Peyer's patch (tissue), 4 donors: ENCODE measurements around the gene CD177. TPM values are rescaled to one million over a fixed set of nuclear protein-coding genes. Genes with fewer than 3 reads are reported as not detected.

Experiments used
- DNase-seq, 3 donors: peaks; one replicate each; pipeline ENCODE4 v3.0.0-alpha.2; 2017 to 2019
- H3K27ac ChIP-seq, 4 donors: fragments of 200-600 bp; sonication (generic); one replicate each; pipeline ENCODE4 v1.5.1; 2016 to 2019
- H3K27me3 ChIP-seq, 2 donors: fragments of 200-600 bp; sonication (generic); one replicate each; pipeline ENCODE4 v1.5.1; 2019
- H3K36me3 ChIP-seq, 3 donors: fragments of 200-600 bp; sonication (generic); one replicate each; pipeline ENCODE4 v1.5.1; 2016 to 2019
- H3K4me1 ChIP-seq, 4 donors: fragments of 200-600 bp; sonication (generic); one replicate each; pipeline ENCODE4 v1.5.1; 2016 to 2019
- H3K4me3 ChIP-seq, 4 donors: fragments of 200-600 bp; sonication (generic); 1 replicate in 3 of 4; 2 replicates in 1 of 4; pipeline ENCODE4 v1.5.1; 2016 to 2019; ENCODE audit warnings: mild to moderate bottlenecking in 1 of 4
- H3K9me3 ChIP-seq, 4 donors: fragments of 200-600 bp; sonication (generic); one replicate each; pipeline ENCODE4 v1.5.1; 2016 to 2019; ENCODE audit warnings: mild to moderate bottlenecking in 1 of 4
- CTCF ChIP-seq, 6 experiments: fragments of 450-650 bp in 4 of 6; fragments of 200-600 bp in 2 of 6; sonication (generic) in 1 of 6; IDR thresholded peaks; one replicate each; pipeline ENCODE4 v1.5.1; 2017 to 2019; ENCODE audit warnings: antibody characterized with exemption in 6 of 6, mild to moderate bottlenecking in 3 of 6, moderate library complexity in 1 of 6
- POLR2A ChIP-seq, 2 donors: fragments of 450-650 bp; IDR thresholded peaks; one replicate each; pipeline ENCODE4 v1.5.1; 2017; ENCODE audit warnings: antibody characterized with exemption in 2 of 2, mild to moderate bottlenecking in 2 of 2, moderate library complexity in 2 of 2
- total RNA-seq, 4 donors: library from RNA; depleted of rRNA; stranded (reverse); fragments of >200 nt; gene quantifications; one replicate each; pipeline ENCODE4 v1.1.0, GENCODE V29; 2016

CD177 gene
- total RNA-seq = not detected

- TF ChIP-seq CTCF (IDR thresholded peaks at IDR 0.05) = no peak
- TF ChIP-seq POLR2A (IDR thresholded peaks at IDR 0.05) = no peak
- H3K9me3 ChIP-seq = no peaks in the 10 kb centered on the region
- H3K4me1 ChIP-seq = no peaks in the 10 kb centered on the region
- no peak within 1 kb of the TSS for H3K4me3 ChIP-seq
- H3K27me3 ChIP-seq = no peaks in the 10 kb centered on the region
- H3K27ac ChIP-seq = no peak within 1 kb of the TSS
- no peak for DNase-seq
- H3K36me3 ChIP-seq = no peaks in the 10 kb centered on the region
Observed at GRCh38 chr19:43353606-43354304, at the start of gene CD177. CD177 (plus strand) TSS chr19:43353686; CDS start chr19:43353715, 29 bp downstream.

GRCh38 chr19:43305642-43306041 is 47.8 kb upstream of the CD177 start:
- H3K4me1 ChIP-seq = no peaks in the 10 kb centered on the region
- no peak overlapping the region for H3K4me3 ChIP-seq
- H3K27me3 ChIP-seq = no peaks in the 10 kb centered on the region
- H3K9me3 ChIP-seq = no peaks in the 10 kb centered on the region
- no peaks in the 10 kb centered on the region for H3K36me3 ChIP-seq
- TF ChIP-seq CTCF (IDR thresholded peaks at IDR 0.05) (no peak), POLR2A (IDR thresholded peaks at IDR 0.05) (no peak)
- H3K27ac ChIP-seq = no peak overlapping the region
- no peak for DNase-seq

GRCh38 chr19:43306097-43306496 is 47.4 kb upstream of the CD177 start:
- Histone ChIP-seq H3K4me1 (no peaks in the 10 kb centered on the region), H3K9me3 (no peaks in the 10 kb centered on the region), H3K4me3 (no peak overlapping the region), H3K36me3 (no peaks in the 10 kb centered on the region), H3K27ac (no peak overlapping the region), H3K27me3 (no peaks in the 10 kb centered on the region)
- no peak for TF ChIP-seq POLR2A (IDR thresholded peaks at IDR 0.05)
- no peak for TF ChIP-seq CTCF (IDR thresholded peaks at IDR 0.05)
- DNase-seq = no peak

GRCh38 chr19:43308244-43308815 is 45.2 kb upstream of the CD177 start:
- TF ChIP-seq CTCF (IDR thresholded peaks at IDR 0.05) = no peak
- TF ChIP-seq POLR2A (IDR thresholded peaks at IDR 0.05) = no peak
- Histone ChIP-seq H3K9me3 (no peaks in the 10 kb centered on the region), H3K27me3 (no peaks in the 10 kb centered on the region), H3K4me1 (no peaks in the 10 kb centered on the region), H3K27ac (no peak overlapping the region), H3K4me3 (no peak overlapping the region), H3K36me3 (no peaks in the 10 kb centered on the region)
- no peak for DNase-seq

- DNase-seq = no peak
- no peaks in the 10 kb centered on the region for H3K9me3 ChIP-seq
- no peaks in the 10 kb centered on the region for H3K36me3 ChIP-seq
- H3K27ac ChIP-seq = no peak overlapping the region
- no peak for TF ChIP-seq POLR2A (IDR thresholded peaks at IDR 0.05)
- H3K4me3 ChIP-seq = no peak overlapping the region
- H3K27me3 ChIP-seq = no peaks in the 10 kb centered on the region
- no peaks in the 10 kb centered on the region for H3K4me1 ChIP-seq
Observed at GRCh38 chr19:43309466-43309865, 44.0 kb upstream of the CD177 start.

GRCh38 chr19:43310221-43310620 is 43.3 kb upstream of the CD177 start:
- TF ChIP-seq CTCF (IDR thresholded peaks at IDR 0.05) (no peak), POLR2A (IDR thresholded peaks at IDR 0.05) (no peak)
- Histone ChIP-seq H3K4me1 (no peaks in the 10 kb centered on the region), H3K9me3 (no peaks in the 10 kb centered on the region), H3K4me3 (no peak overlapping the region), H3K36me3 (no peaks in the 10 kb centered on the region), H3K27me3 (no peaks in the 10 kb centered on the region), H3K27ac (no peak overlapping the region)
- DNase-seq = no peak
